Lower lobe of right lung (tissue), 2 donors: ENCODE measurements around the gene C4BPB. TPM values are rescaled to one million over a fixed set of nuclear protein-coding genes. Genes with fewer than 3 reads are reported as not detected.

Experiments
- ATAC-seq, 2 donors: fragments of 200-7000 bp; cut with Tn5 transposase; one replicate each; pipeline ENCODE4 v1.9.1; 2020 to 2022; ENCODE audit warnings: mild to moderate bottlenecking in 2 of 2, moderate library complexity in 2 of 2
- DNase-seq: peaks from one replicate; pipeline ENCODE4 v3.0.0-alpha.2; 2020
- H3K27ac ChIP-seq: fragments of 200-600 bp; one replicate; pipeline ENCODE4 v1.8.0; 2022
- H3K27me3 ChIP-seq: fragments of 200-600 bp; one replicate; pipeline ENCODE4 v1.8.0; 2022; ENCODE audit warnings: low read depth
- H3K36me3 ChIP-seq: fragments of 200-600 bp; one replicate; pipeline ENCODE4 v1.8.0; 2022; ENCODE audit warnings: mild to moderate bottlenecking
- H3K4me1 ChIP-seq: fragments of 200-600 bp; one replicate; pipeline ENCODE4 v1.8.0; 2022
- H3K4me3 ChIP-seq: fragments of 200-600 bp; one replicate; pipeline ENCODE4 v1.8.0; 2022; ENCODE audit warnings: mild to moderate bottlenecking
- H3K9me3 ChIP-seq: fragments of 200-600 bp; one replicate; pipeline ENCODE4 v1.8.0; 2022
- intact Hi-C: fragments of 100-400 bp; cut with DNase I; formaldehyde crosslinking; loops from one replicate; pipeline ENCODE4 v1.11.0; 2022
- total RNA-seq: library from RNA; stranded (reverse); fragmentation: NEBNext Ultra II Directional; extraction: Animal tissue kit (Norgen Biotek cat#: 25700); gene quantifications from one replicate; pipeline ENCODE4 v1.2.1, GENCODE V29; 2021
- TF ChIP-seq, protein P1 (sequence below): fragments of 200-600 bp; IDR thresholded peaks from one replicate; pipeline ENCODE4 v1.8.0; 2022; ENCODE audit warnings: antibody characterized with exemption, mild to moderate bottlenecking
- donor health status: DM: no; HTN: yes; CAD: no; lungs with severe emphysema.

Gene C4BPB
- total RNA-seq, 1 donor from 2014 or later = 10.4 TPM

DNA sequence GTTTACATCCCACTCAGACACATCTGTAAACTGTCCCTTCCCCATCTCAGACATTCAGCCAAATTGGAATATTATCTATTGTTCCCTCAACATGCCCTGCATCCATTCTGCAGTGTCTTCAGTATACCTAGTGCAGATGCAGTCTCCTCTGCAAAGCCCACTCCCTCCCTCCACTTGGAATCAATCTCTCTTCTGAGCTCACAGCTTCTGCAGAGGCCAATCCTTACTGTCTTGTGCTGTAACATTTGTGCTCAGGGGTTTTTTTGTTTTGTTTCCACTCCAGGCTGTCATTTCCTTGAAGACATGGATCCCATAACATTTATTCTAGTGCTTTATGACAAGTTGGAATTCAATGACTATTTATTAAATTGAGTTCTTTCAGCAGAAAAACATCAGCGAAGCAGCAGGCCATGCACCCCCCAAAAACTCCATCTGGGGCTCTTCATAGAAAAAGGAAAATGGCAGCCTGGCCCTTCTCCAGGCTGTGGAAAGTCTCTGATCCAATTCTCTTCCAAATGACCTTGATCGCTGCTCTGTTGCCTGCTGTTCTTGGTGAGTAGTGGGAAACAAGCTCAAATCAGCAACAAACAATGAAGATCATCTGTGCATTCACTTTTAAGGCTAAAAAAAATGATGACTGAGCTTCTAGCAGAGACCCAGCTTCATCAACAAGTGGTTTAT, 24.1 kb downstream of the C4BPB start:
- intact Hi-C loops = no loop called here
- Histone ChIP-seq H3K9me3 (no peaks in the 10 kb centered on the region), H3K27ac (no peak overlapping the region), H3K27me3 (no peaks in the 10 kb centered on the region), H3K4me3 (no peak overlapping the region), H3K36me3 (no peaks in the 10 kb centered on the region), H3K4me1 (no peaks in the 10 kb centered on the region)
- DNase-seq (no peak), ATAC-seq (no peak)
- TF ChIP-seq, protein P1, sequence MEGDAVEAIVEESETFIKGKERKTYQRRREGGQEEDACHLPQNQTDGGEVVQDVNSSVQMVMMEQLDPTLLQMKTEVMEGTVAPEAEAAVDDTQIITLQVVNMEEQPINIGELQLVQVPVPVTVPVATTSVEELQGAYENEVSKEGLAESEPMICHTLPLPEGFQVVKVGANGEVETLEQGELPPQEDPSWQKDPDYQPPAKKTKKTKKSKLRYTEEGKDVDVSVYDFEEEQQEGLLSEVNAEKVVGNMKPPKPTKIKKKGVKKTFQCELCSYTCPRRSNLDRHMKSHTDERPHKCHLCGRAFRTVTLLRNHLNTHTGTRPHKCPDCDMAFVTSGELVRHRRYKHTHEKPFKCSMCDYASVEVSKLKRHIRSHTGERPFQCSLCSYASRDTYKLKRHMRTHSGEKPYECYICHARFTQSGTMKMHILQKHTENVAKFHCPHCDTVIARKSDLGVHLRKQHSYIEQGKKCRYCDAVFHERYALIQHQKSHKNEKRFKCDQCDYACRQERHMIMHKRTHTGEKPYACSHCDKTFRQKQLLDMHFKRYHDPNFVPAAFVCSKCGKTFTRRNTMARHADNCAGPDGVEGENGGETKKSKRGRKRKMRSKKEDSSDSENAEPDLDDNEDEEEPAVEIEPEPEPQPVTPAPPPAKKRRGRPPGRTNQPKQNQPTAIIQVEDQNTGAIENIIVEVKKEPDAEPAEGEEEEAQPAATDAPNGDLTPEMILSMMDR = no peak

DNA sequence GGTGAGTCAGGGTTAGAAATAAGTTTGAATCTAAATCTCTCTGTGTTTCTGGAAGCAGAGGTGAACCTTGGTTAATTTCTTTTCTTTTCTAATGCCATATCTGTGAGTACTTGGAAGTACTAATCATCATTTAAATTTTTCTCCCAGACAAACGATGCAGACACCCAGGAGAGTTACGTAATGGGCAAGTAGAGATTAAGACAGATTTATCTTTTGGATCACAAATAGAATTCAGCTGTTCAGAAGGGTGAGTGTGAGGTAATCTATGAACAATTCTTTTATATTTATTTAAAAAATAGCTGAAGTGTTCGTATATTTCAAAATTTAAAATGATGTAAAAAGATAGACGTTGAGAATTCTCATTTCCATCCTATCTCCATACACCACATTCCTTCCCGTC, 26.6 kb downstream of the C4BPB start:
- Histone ChIP-seq H3K9me3 (no peaks in the 10 kb centered on the region), H3K27ac (no peak overlapping the region), H3K36me3 (no peaks in the 10 kb centered on the region), H3K4me3 (no peak overlapping the region), H3K27me3 (no peaks in the 10 kb centered on the region), H3K4me1 (no peaks in the 10 kb centered on the region)
- TF ChIP-seq, protein P1 = no peak
- no peak for DNase-seq
- intact Hi-C loops = no loop called here
- no peak for ATAC-seq

DNA sequence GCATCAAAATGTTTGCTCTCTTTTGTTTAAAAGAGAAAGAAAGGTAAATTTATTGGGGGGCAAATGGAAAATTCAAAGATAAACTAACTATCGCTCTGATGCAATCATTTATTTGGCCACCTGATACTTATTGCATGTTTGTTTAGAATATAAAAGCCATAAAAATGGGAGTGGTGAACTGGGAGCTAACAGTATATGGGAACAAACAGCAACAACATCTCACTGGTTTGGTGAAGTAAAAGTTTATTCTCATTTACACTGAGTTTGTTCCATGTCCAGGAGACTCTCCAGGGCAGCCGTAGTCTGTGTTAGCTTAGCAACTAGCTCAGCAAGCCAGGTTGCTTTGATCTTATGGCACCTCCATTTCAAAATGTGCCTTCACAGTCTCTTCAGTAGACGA, 35.7 kb downstream of the C4BPB start:
- ATAC-seq = no peak

DNA sequence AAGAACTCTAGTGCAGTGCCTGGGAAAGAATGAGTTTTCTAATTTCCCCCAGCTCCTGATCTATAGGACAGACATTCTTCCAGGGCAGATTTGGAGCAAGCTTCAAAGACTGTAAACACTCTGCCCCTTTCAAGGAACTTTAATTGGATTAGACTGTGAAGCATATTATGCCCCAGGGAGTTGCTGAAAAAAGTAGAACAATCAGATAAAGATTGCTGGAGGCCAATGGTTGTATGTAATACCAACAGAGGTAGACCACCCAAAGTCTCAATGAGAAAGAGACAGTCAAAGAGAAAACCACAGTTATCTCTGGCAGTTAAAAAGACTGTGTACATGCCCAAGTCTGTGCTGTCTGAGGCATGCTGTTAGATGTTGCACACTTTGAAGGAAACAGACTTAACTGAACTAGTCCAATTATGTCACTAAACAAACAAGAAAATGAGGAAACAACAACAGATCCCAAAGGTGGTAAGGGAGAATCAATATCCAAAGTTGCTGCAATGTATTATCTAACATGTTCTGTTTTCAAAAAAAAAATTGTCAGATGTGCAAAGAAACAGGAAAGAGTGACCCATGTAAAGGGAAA, 39.8 kb downstream of the C4BPB start:
- DNase-seq = no peak
- H3K4me1 ChIP-seq = no peaks in the 10 kb centered on the region
- TF ChIP-seq, protein P1 = no peak
- no peak overlapping the region for H3K27ac ChIP-seq
- H3K4me3 ChIP-seq = no peak overlapping the region
- H3K9me3 ChIP-seq = peaks cover 19% of the 10 kb centered on the region
- no peak for ATAC-seq
- no peaks in the 10 kb centered on the region for H3K27me3 ChIP-seq
- intact Hi-C loops = no loop called here
- no peaks in the 10 kb centered on the region for H3K36me3 ChIP-seq

More for the DNA sequence above, 35.7 kb downstream of the C4BPB start:
- peaks cover 5% of the 10 kb centered on the region for H3K9me3 ChIP-seq
- H3K36me3 ChIP-seq = no peaks in the 10 kb centered on the region
- DNase-seq = no peak
- intact Hi-C loops = no loop called here
- H3K4me1 ChIP-seq = no peaks in the 10 kb centered on the region
- H3K4me3 ChIP-seq = no peak overlapping the region
- TF ChIP-seq, protein P1 = no peak
- no peaks in the 10 kb centered on the region for H3K27me3 ChIP-seq
- H3K27ac ChIP-seq = no peak overlapping the region

DNA sequence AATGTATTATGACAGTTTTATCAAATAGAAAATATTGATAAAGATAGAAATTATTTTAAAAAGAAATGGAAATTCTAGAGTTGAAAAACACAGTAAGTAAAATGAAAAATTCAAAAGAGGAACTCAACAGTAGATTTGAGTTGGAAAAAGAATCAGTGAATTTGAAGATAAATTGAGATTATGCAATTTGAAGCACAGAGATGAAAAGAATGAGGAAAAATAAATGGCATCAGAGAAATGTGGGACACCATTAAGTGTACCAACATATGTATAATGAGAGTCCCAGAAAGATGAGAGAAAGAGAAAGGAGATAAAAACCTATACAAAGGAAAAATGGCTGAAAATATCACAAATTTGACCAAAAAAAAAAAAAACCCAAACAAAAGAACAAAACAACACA, 40.4 kb downstream of the C4BPB start:
- H3K4me3 ChIP-seq = no peak overlapping the region
- TF ChIP-seq, protein P1 = no peak
- H3K4me1 ChIP-seq = no peaks in the 10 kb centered on the region
- H3K36me3 ChIP-seq = no peaks in the 10 kb centered on the region
- no peak for DNase-seq
- peaks cover 19% of the 10 kb centered on the region for H3K9me3 ChIP-seq
- no peaks in the 10 kb centered on the region for H3K27me3 ChIP-seq
- intact Hi-C loops = no loop called here
- ATAC-seq = no peak
- no peak overlapping the region for H3K27ac ChIP-seq
